Epithelial cell of prostate (primary cell): Measurements from ENCODE around the gene NTRK2.
A peak's percentile ranks its signal among the peaks of the same experiment; 100 is the strongest.

ENCODE experiments used
- DNase-seq: peaks from one replicate; pipeline ENCODE4 v3.0.0-alpha.2; 2011; ENCODE audit warnings: low read depth, low spot score
- H3K27ac ChIP-seq: fragments of 450-650 bp; 2 replicates; pipeline ENCODE4 v1.5.1; 2017; ENCODE audit warnings: mild to moderate bottlenecking

The NTRK2 gene

DNA sequence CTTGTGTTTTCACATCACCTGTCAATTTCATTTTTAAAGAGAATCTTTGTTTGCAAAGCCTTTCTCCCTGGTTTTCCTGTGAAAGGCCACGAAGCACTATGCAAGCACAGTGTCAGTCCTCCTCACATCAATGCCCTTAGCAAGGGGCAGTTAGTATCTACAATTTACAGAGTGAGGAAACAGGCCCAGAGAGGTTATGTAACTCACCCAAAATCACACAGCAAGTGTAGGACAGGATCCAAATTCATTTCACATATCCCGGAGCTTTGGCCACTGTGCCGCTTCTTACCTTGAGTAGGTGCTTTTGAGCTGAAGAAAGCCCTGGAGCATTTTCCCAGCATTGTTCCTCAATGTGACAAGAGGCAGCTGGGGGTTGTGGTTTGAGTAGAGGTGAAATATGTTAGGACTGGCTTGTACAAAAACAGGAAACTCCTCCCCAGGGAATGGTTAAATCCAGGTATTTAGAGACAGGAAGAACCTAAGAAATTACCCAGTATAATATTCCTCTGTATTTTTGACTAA is 283.8 kb downstream of the NTRK2 start:
- no peak for DNase-seq
- no peak overlapping the region for H3K27ac ChIP-seq

DNA sequence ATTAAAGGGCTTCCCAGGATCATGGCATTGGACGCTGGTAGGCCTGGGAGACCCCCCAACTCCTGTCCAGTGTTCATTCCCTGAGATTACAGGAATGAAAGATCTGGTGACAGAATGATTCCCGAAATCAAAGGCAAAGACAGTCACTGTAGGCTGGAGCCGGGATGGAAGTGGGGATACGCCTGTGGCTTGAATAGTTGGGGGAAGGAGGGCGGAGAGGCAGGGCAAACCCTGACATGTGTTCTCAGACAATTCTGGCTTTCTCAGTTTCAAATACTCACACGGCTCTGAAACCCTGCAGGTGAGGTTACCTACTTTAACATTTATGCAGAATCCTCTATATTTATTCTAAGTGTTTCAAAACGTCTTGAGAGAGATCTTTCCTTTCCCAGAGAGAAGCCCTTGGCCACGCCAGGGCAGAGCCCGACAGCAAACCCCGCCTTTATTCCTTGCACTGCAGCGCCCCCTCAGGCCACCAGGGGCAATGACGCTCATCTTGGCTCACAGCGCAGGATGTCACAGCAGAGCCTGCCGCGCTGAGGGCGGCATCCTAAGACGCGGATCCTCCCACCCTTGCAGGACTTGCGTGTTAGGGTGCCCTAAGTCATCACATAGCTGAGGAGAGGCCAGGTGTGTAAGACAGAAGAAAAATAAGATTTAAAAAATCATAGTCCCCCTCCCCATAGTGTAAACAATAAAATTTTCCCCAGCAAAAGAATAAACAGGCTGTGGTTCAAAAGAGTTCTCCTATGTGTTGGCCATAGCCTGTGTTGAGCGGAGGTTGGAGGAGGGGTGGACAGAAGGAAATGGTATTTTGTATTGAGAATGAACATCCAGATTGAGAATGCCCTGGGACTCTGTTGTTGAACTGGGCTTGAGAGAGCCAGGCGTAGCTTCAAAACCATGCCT is 284.5 kb downstream of the NTRK2 start:
- DNase-seq = no peak

DNA sequence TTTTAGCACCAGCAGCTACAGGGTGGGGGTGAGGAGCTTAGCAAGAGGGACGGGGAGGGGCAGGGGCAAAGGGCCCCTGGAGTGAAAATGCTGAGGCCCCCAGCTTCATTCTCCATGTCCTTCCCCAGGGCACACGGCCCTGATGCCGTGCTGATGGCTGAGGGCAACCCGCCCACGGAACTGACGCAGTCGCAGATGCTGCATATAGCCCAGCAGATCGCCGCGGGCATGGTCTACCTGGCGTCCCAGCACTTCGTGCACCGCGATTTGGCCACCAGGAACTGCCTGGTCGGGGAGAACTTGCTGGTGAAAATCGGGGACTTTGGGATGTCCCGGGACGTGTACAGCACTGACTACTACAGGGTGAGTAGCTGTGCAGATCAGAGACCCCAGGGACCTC is 285.6 kb downstream of the NTRK2 start:
- DNase-seq = no peak
- no peak overlapping the region for H3K27ac ChIP-seq

More for the DNA sequence above, 284.5 kb downstream of the NTRK2 start:
- no peak overlapping the region for H3K27ac ChIP-seq

DNA sequence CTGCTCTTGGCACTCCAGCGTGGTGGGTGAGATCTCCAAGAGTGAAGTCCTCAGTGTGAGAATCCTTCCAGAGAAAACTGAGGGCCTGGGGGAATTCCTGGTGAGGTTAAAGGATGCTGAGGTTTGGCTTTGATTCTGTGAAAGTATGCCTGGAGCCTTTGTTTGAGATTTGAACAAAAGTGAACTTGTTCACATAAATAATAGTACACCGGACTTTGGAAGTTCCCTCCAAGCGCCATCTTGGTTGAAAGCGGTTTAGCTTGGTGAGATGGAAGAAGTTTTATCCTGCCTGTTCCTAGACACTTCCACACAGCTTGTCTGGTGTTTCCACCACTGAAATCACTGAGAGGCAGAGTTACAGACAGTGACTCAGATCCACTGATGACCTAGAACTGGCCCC is 286.4 kb downstream of the NTRK2 start:
- no peak for DNase-seq
- no peak overlapping the region for H3K27ac ChIP-seq

DNA sequence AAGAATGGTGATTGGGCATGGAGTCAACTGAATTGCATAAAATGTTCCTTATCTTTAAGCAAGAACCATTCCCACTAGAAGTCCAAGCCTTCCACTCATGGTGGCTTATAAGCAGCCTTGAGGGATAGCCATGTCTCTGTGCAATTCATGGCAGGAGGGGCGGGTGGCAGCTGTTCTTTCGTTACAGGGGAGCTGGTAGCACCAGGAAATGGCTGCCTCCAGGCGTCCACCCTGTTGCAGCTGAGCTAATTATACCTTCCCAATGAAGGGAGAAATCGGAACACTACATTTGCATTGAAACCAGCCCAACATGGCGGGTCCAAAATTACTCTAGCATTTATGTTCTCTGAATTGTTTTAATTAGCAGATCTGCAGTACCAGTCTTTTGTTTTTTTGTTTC is 289.8 kb downstream of the NTRK2 start:
- DNase-seq = no peak

DNA sequence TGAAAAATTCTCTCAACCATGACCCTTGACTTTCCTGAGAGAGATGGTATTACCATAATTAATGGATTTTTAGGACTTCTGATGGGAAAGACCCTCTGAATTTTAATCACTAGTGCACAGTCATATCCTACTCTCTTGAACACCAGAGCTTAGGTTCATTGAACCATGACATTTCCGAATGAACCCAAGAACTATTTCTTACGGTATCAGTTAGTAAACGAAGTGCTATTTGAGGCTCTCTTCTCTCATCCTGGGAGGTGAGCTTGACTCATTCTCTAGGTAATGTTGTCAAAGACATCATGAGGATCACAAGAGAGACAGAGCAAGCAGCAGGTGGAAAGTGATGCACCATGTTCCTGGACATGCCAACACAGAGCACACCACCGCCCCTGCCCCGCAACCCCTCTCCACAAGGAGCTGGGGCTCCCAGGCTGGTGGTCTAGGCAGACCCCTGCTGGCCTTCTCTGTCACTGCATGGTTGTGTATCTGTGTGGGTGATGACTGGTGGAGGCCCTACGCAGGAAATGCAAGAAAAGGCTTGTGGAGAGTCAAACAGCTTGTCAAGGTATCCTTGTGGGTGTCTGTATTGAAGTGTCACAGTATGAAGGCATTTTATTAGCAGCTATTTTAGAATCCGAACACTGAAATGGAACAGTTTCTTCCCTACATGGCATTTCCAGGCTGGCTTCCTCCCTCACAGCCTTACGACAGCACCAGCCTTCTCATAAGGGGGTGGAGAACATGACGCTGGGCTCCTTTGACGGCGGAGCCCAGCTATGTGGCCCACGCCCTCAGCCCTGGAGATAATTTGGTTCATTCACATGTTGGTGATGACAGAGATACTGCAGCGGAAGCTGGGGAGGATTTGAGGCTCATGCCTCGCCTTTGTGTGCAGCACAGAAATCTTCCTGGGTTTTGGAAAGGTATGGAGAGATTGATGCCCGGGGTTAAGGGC is 297.6 kb downstream of the NTRK2 start:
- no peak for DNase-seq
- no peak overlapping the region for H3K27ac ChIP-seq

More for the DNA sequence above, 289.8 kb downstream of the NTRK2 start:
- H3K27ac ChIP-seq = no peak overlapping the region

DNA sequence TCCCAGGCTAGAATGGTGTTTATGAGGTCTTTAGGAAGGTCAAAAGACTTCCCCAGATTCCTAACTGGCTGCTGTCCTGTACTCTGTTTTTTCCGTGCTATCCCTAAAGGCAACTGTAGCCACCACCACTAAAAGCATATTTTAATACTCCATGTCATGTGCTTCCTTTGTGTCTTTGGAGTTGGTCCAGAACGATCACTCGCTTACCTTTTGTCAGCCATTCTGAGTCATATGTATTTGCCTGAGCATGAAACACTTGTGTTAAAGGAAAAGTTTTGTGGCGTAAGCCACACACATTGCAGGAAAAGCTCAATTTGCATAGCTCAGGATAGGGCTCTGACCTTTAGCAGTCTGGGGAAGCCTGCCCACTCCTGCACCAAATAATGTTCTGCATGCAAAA is 299.6 kb downstream of the NTRK2 start:
- H3K27ac ChIP-seq = no peak overlapping the region
- DNase-seq = peak; percentile 75

DNA sequence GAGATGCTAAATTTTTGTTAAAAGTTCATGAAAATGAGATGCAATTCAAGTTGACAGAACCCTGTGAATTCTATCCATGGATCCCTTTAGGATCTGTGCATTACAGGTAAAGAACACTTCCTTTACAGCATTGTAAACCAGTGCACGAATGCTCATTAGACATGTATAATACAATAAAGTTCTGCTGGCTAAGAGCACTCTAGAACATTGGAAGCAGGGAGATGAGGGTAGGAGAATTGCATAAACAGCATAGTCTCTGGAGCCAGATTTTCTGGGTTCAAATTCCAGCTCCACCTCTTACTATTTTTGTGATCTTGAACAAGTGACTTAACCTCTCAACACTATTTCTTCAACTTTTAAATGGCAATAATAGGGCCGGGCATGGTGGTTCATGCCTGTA is 300.2 kb downstream of the NTRK2 start:
- DNase-seq = no peak
- peak overlapping the region; percentile 54 for H3K27ac ChIP-seq

DNA sequence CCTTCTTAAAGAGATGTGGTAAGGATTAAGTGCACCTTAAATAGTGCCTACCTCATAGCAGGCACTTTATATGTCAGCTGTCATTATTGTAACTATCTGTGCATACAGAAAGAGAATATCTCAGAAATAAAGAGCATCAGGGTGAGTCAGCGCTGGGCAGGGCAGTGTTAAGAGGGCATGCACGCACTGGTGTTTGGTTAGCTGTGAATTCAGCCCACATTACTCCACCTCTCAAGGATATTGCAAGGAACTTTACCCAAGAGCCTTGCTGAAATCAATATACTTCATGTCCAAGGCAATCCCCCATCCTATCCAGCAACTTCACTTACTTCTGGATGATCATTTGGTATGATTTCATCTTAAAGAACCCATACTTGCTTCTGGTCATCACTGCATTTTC is 300.9 kb downstream of the NTRK2 start:
- H3K27ac ChIP-seq = peak overlapping the region; percentile 54
- peak; percentile 58 for DNase-seq

DNA sequence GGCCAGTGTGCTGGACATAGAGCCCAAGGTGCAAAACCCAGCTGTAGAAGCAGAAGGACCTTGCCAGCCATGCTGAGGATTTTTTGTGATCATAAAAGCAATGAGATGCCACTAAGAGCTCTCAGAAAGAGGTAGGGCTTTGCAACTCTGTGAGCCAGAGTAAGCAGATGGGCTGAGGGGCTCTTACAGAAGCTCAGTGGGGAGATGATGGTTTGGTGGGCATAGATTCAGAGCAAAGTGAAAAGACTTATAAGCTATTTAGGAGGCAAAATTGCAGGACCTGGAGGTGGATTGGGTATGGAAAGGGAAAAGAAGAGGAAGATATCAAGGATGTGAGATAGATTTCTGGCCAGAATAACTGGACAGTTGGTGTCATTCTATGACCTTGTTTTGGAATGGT is 302.0 kb downstream of the NTRK2 start:
- no peak overlapping the region for H3K27ac ChIP-seq
- no peak for DNase-seq

DNA sequence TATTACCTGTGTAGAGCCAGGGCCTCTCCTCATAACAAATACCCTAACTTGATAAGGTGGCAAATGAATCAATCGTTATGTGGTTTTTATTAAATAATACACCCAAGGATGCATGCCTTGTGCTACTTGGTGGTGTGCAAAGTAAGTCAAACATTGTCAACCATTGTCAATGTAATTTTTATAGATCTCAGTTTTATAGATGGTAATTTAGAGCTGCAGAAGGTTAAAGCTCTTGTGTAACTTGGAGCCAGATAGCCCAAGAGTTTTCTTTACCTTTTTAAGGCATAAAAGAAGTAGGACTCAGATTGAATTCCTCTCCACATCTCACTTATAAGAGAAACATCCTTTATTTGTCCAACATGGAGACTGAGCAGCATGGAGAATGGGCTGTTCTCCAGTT is 304.7 kb downstream of the NTRK2 start:
- H3K27ac ChIP-seq = no peak overlapping the region

DNA sequence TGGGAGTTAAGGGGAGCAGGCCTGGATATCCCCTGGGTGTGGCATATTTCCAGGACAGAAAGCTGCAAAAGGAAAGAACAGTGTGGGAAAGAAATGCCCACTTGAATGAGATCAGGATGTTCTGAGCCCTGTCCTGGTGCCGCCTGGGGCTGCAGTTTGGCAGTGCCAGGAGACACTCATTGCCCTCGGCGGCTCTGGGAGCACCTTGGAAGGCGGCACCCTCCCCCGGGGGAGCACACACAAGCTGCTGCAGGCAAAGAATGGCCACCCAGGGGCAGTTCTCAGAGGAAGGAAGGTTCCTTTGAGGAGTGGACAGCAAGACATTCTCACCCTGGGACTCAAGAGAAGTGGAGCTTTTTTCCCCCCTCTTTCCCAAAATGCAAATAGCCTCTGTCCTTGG is 305.3 kb downstream of the NTRK2 start:
- no peak overlapping the region for H3K27ac ChIP-seq
- DNase-seq = no peak

More for the DNA sequence above, 304.7 kb downstream of the NTRK2 start:
- no peak for DNase-seq

DNA sequence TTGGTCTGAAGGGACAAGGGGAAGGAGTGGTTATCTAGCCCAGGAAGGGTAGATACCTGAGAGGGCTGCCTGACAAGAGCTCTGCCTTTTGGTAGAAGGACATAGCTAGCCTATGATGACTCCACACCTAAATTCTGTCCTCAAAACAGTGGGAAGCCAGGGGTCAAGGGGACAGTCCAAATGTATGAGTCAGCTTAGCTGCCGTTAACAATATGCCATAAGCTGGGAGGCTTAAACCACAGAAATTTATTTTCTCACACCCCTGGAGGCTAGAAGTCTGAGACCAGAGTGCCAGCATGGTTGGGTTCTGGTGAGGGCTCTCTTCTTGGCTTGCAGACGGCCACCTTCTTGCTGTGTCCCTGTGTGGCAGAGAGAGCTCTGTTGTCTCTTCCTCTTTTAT is 306.4 kb downstream of the NTRK2 start:
- no peak overlapping the region for H3K27ac ChIP-seq
- DNase-seq = no peak

DNA sequence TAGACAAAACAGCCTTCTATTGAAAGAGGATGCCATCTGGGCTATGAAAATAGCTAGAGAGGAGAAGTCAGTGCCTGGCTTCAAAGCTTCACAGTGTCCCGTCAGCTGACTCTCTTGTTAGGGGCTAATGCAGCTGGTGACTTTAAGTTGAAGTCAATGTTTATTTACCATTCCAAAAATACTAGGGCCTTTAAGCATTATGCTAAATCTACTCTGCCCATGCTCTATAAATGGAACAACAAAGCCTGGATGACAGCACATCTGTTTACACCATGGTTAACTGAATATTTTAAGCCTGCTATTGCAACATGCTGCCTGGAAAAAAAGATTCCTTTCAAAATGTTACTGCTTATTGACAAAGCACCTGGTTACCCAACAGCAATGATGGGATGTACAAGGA is 309.1 kb downstream of the NTRK2 start:
- DNase-seq = no peak
- no peak overlapping the region for H3K27ac ChIP-seq

DNA sequence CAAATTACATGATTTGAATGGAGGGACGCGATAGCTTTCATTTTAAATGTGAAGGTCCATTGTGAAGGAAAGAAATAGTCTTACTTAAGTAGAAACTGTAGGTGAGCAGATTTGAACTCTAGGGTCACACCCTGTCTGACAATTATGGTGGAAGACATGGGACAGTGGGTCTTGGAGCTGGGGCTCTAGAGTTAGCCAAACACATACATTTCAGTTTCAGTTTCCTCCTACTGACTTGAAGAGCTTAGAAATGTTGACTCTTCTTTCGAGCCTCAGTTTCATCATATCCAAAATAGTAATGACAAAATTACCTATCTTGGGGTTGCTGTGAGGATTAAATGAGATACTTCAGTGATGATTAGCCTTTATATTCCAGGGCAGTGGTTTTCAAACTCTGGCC is 314.2 kb downstream of the NTRK2 start:
- no peak for DNase-seq
- no peak overlapping the region for H3K27ac ChIP-seq

DNA sequence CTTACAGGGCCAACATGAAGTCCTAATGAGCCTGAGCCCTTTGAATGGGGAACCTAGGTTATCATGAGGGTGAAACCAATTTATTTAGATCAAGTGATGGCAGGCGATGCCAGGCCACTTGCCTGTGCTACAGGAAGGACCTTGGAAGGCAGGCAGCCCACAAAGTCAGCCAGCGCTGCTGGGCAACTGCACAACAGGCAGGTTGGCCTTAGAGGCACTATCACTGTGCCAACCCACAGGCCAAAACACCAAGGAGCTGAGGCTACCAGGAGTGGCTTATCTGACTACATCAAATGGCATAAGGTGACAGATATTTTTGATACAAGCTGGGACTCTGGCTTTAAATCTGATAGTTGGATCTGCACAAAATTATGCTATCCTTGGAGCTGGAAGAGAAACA is 319.1 kb downstream of the NTRK2 start:
- no peak overlapping the region for H3K27ac ChIP-seq
- no peak for DNase-seq

DNA sequence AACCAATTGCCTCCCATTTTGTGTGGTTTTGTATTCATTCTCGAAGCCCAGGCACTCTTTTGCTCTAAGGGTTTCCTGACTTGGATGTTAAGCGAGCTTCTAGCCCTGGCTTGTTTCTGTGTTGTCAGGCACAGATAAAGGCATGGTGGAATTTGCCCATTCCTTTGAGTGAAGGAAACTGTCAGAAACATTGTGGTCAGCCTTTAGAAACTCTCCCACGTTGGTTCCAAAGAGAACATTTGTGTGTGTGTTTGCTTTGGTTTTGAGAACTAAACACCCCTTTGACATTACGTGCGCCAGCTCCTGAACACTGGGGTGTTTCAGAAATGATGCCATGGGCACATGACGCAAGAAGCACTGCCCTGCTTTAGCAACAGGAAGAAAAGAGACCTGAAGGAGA is 320.9 kb downstream of the NTRK2 start:
- DNase-seq = peak; percentile 93
- H3K27ac ChIP-seq = peak overlapping the region; percentile 70

DNA sequence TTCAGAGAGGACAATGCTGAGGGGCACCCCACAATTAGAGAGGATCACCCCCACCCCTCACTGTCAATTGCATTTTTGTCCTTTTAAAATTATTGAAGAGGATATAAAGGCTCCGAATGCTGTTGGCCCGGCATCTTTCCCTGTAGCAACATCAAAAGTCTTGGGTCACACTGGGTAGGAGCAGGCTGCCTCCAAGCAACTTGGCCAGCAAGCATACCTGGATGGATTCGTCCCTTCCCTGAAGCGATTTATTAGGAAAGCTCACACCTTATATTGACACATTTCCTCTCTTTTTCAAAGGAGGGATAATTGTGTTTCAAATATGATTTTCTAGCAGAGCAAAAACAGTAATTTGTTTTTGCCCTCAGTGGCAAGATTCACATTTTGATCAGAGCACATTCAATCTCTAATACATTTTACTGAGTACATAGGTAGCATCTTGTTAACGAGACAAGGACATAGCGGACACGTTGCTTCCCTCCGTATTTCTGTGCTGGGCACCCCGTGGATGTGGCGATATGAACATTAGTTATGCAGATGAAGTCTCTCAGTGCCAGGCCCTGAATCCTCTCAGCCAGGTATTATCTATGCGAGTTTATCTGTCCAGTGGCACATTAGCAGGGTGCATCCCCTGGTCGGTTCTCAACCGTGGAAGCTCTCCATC is 321.5 kb downstream of the NTRK2 start:
- no peak for DNase-seq
- H3K27ac ChIP-seq = peak overlapping the region; percentile 70

DNA sequence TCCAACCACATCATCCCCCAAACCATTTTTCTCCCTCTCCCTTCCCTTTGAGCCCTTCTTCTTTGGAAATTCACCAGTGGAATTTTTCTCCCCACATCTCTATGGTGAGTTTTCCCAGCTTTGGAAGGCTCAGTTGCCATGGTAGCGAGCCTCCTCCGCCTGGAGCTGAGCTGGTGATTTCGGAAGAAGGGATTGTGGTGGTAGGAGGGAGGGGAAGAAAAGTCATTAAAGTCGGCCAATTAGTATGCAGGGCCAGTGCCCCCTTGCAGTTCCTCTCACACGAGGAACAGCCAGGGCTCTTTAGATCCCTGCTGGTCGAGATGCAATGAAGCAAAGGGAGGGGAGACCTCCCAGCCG is 322.0 kb downstream of the NTRK2 start:
- no peak for DNase-seq
- H3K27ac ChIP-seq = no peak overlapping the region

DNA sequence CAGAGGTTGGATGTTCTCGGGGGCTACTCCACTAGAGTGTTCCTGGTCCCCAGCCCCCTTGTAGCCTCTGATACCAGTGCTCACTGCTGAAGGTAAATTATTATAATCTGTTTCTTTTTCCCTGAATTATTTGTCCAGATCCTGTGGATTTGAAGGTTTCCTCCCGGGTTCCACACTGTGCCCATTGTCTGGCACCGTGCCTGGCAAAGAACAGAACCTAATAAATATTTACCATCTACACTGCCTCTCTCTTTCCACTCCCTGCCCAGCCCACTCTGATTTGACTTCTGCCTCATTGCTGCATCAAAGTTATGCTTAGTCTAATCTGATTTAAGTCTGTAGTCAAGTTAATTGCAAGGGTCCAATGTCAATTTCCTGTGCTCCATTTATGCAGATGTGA is 322.9 kb downstream of the NTRK2 start:
- DNase-seq = no peak

More for the DNA sequence above, 322.9 kb downstream of the NTRK2 start:
- H3K27ac ChIP-seq = no peak overlapping the region
